Stimulated activated naive CD8-positive, alpha-beta T cell treated with anti-CD3 and anti-CD28 coated beads, Interleukin-15, amount 100 ng/mL, for 72 hours (primary cell): Measurements from ENCODE around the gene PPP1R15A.
A peak's percentile ranks its signal among the peaks of the same experiment; 100 is the strongest.
"Not testable (repeated sequence)": the region's sequence is repeated elsewhere in the genome, so short reads cannot be mapped to it uniquely, and the experiment has no call there.

Experiments
- ATAC-seq: fragments of 150-1000 bp; cut with Tn5 transposase; 2 replicates; pipeline ENCODE4 v1.10.0; 2021; ENCODE audit warnings: mild to moderate bottlenecking, moderate library complexity
- DNase-seq, 2 donors: peaks; one replicate each; pipeline ENCODE4 v3.0.0; 2021 to 2022
- H3K27ac Mint-ChIP-seq, 2 donors: one replicate each; pipeline ENCODE4 v1.8.0; 2022; ENCODE audit warnings: mild to moderate bottlenecking in 2 of 2, mixed read lengths in 2 of 2, moderate library complexity in 2 of 2
- H3K27me3 Mint-ChIP-seq: one replicate; pipeline ENCODE4 v1.8.0; 2022; ENCODE audit warnings: mixed read lengths
- H3K4me1 Mint-ChIP-seq: one replicate; pipeline ENCODE4 v1.8.0; 2022; ENCODE audit warnings: mild to moderate bottlenecking, mixed read lengths
- H3K4me3 Mint-ChIP-seq, 2 donors: one replicate each; pipeline ENCODE4 v1.8.0; 2022; ENCODE audit warnings: mild to moderate bottlenecking in 2 of 2, mixed read lengths in 2 of 2, moderate library complexity in 1 of 2
- H3K9me3 Mint-ChIP-seq, 2 donors: one replicate each; pipeline ENCODE4 v1.8.0; 2022; ENCODE audit warnings: mixed read lengths in 2 of 2

Gene PPP1R15A

GRCh38 chr19:48846659-48847058 lies 25.6 kb upstream of the PPP1R15A start:
- not testable (repeated sequence) for H3K9me3 Mint-ChIP-seq, H3K4me1 Mint-ChIP-seq, H3K27ac Mint-ChIP-seq, H3K27me3 Mint-ChIP-seq, ATAC-seq, DNase-seq, H3K4me3 Mint-ChIP-seq

GRCh38 chr19:48852292-48852691 lies 19.9 kb upstream of the PPP1R15A start:
- DNase-seq: no peak
- no peak for ATAC-seq
- Mint-ChIP-seq H3K27me3 (no peaks in the 10 kb centered on the region), H3K4me1 (no peaks in the 10 kb centered on the region), H3K9me3 (no peaks in the 10 kb centered on the region), H3K27ac (no peak overlapping the region), H3K4me3 (no peak overlapping the region)

DNA sequence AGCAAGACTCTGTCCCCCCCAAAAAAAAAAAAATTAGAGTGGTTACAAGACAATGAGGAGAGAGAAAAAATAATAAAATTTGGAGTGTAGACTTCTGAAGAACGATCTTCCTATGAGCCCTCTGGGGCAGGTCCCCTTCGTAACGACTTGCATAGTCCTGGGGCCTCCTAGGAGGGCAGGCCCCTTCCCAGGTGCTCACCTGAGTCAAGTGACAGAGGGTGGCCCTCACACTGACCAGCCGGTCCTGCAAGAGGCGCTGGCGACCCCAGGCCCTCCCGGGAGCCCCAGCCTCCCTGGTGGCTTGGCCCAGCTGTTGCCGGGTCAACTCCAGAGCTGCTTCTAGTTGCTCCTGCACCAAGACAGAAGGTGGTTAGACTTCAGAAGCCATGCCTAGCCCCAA lies 18.7 kb upstream of the PPP1R15A start:
- Mint-ChIP-seq H3K4me1 (peaks cover 2% of the 10 kb centered on the region), H3K27ac (no peak overlapping the region), H3K9me3 (no peaks in the 10 kb centered on the region), H3K4me3 (no peak overlapping the region), H3K27me3 (no peaks in the 10 kb centered on the region)
- DNase-seq: no peak
- no peak for ATAC-seq

DNA sequence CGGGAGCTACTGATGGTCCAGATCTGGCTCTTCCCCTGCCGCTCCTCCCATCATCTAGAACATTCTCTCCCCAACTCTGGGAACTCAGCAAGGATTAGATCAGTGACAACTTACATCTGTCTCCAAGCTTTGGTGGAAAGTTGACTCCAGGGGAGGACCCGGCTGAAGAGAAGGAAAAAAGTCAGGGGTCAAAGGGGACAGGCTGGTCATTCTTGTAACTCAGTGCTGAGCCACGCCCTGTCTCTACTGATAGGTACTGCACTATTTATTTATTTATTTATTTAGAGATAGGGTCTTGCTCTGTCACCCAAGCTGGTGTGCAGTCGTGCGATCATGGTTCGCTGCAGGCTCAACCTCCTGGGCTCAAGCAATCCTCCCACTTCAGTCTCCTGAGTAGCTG lies 18.1 kb upstream of the PPP1R15A start:
- Mint-ChIP-seq H3K27ac (no peak overlapping the region), H3K9me3 (no peaks in the 10 kb centered on the region), H3K4me3 (no peak overlapping the region), H3K4me1 (peaks cover 9% of the 10 kb centered on the region), H3K27me3 (no peaks in the 10 kb centered on the region)
- ATAC-seq (no peak), DNase-seq (no peak)

GRCh38 chr19:48856921-48857320 lies 15.3 kb upstream of the PPP1R15A start:
- Mint-ChIP-seq H3K27ac (no peak overlapping the region), H3K9me3 (no peaks in the 10 kb centered on the region), H3K4me1 (peaks cover 18% of the 10 kb centered on the region), H3K4me3 (no peak overlapping the region), H3K27me3 (no peaks in the 10 kb centered on the region)
- ATAC-seq (no peak), DNase-seq (no peak)

DNA sequence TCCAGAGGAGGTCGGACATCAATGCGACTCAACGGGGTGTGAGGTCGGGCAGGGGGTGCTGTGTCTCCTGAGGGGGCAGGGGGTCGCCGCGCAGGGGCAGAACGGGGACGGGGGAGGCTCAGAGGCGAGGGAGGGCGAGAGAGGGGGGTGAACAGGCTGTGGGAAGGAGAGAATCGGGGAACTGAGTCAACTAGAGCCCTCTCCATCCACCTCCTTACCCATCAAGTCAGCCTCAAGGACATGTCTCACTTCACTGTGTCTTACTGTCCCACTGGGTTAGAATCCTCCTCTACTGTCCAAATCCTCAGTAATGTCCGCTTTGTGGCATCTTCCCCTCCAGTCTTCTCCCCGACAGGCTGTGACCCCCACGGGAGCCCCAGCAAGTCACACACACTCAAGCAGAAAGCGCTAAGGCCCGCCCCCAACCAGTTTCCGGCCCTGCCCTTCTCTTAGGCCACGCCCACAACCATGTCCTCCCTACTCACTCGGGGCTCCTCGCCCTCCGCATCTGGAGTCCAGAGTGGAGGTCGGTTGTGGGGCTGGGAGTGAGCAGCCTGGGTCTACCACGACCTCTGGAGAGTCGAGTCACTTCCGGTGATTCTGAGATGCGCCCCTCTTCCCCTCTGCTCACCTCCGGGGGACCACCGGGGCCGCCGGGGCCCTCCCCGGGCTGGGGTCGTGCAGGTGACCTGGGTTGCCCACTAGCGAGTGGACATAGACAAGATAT lies 13.1 kb upstream of the PPP1R15A start:
- Mint-ChIP-seq H3K4me3 (peak overlapping the region; percentile 85 to 92), H3K4me1 (peaks cover 18% of the 10 kb centered on the region), H3K27ac (peak overlapping the region; percentile 85 to 95), H3K27me3 (no peaks in the 10 kb centered on the region), H3K9me3 (no peaks in the 10 kb centered on the region)
- ATAC-seq: peak; percentile 94
- peak; percentile 75 to 86 for DNase-seq

DNA sequence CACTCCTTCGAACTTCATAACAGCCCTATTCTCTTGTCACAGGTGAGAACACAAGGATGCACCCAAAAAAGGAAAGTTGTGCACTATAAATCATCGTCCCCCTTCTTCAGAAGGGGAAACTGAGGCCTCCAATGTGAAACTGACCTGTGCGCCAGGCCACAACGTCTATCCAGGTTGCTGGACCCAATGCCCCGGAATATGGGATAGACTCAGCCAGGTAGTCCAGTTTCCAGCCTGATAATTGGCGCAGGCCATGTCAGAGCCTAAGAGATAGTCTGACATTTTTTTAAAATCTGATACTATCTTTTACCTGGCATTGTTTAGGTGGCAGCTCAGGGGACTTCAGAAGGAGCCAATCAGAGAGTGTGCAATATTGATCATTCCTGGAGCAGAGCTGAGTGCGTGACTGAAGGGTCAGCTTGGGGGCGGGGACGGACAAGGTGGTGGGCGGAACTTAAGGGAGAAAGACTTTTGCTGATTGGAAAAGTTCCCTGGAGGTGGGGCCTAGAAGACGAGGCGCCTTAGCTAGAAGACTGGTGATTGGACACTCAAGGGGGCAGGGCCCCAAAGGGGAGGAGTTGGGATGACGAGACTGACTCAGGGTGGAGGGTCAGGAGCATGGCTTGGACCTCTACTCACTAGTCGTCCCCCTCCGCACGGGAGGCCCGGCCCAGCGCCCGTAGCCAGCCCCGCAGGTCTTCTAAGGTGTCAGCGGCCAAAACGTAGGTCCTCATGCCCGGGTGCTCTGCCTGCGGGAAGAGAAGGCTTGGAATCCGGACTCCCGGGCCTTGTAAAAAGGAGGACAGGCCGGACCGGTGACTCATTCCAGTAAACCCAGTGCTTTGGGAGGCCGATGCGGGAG lies 12.3 kb upstream of the PPP1R15A start:
- no peaks in the 10 kb centered on the region for H3K9me3 Mint-ChIP-seq
- DNase-seq (peak in 1 of 2 donors; percentile 32), ATAC-seq (no peak)
- peaks cover 18% of the 10 kb centered on the region for H3K4me1 Mint-ChIP-seq
- H3K4me3 Mint-ChIP-seq: peak overlapping the region; percentile 85 to 92
- H3K27ac Mint-ChIP-seq: peak overlapping the region in 1 of 2 donors; percentile 7
- H3K27me3 Mint-ChIP-seq: no peaks in the 10 kb centered on the region

- Mint-ChIP-seq H3K4me1 (peaks cover 18% of the 10 kb centered on the region), H3K27ac (no peak overlapping the region), H3K9me3 (no peaks in the 10 kb centered on the region), H3K27me3 (no peaks in the 10 kb centered on the region), H3K4me3 (no peak overlapping the region)
- DNase-seq (no peak), ATAC-seq (no peak)
Observed at GRCh38 chr19:48861313-48861712, 10.9 kb upstream of the PPP1R15A start.

DNA sequence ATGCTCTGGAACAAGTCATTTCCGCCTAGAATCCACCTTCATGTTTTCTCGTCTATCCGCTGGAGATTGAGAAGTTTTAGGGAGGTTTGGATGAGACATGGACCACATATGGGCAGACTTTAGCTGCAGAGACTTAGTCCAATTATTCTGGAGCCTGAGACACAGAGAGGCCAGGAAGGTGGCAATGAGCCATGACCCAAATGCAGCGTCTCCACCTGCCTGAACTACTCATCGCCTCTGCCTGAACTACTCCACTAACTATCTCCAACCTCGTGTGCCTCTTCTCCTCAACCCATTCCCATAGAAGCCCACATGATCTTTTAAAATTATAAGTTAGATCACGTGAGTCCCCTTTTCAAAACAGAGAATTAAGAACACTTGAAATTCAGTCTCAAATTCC lies 9.4 kb upstream of the PPP1R15A start:
- Mint-ChIP-seq H3K27ac (no peak overlapping the region), H3K4me3 (no peak overlapping the region), H3K4me1 (peaks cover 23% of the 10 kb centered on the region), H3K9me3 (no peaks in the 10 kb centered on the region), H3K27me3 (no peaks in the 10 kb centered on the region)
- no peak for ATAC-seq
- no peak for DNase-seq

- Mint-ChIP-seq H3K9me3 (no peaks in the 10 kb centered on the region), H3K27ac (no peak overlapping the region), H3K4me1 (peaks cover 16% of the 10 kb centered on the region), H3K4me3 (no peak overlapping the region), H3K27me3 (no peaks in the 10 kb centered on the region)
- DNase-seq (no peak), ATAC-seq (no peak)
Observed at GRCh38 chr19:48866692-48867091, 5.5 kb upstream of the PPP1R15A start.

GRCh38 chr19:48867123-48867745 lies 5.0 kb upstream of the PPP1R15A start:
- ATAC-seq (no peak), DNase-seq (no peak)
- H3K4me3 Mint-ChIP-seq: no peak overlapping the region
- H3K27me3 Mint-ChIP-seq: no peaks in the 10 kb centered on the region
- H3K4me1 Mint-ChIP-seq: peaks cover 18% of the 10 kb centered on the region
- H3K27ac Mint-ChIP-seq: no peak overlapping the region
- no peaks in the 10 kb centered on the region for H3K9me3 Mint-ChIP-seq

DNA sequence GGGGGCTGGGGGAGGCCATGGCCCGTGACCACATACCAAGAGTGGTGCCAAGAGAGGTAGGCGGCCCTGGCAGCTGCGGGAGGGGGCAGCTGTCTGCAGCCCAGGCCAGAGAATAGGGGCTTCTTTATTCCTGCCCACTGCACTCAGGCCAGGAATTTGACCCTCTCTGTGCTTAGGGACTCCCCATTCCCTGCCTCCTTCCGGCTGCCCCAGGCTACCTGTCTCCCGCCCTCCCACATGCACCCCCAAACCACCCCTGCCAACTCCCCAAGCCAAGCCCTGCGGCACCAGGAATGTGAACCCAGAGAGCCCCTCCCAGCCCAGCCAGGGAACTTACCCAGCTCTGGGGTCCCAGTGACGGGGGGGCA lies 4.5 kb upstream of the PPP1R15A start:
- Mint-ChIP-seq H3K9me3 (no peaks in the 10 kb centered on the region), H3K27me3 (no peaks in the 10 kb centered on the region), H3K4me1 (peaks cover 20% of the 10 kb centered on the region), H3K27ac (peak overlapping the region in 1 of 2 donors; percentile 35), H3K4me3 (no peak overlapping the region)
- no peak for ATAC-seq
- no peak for DNase-seq

DNA sequence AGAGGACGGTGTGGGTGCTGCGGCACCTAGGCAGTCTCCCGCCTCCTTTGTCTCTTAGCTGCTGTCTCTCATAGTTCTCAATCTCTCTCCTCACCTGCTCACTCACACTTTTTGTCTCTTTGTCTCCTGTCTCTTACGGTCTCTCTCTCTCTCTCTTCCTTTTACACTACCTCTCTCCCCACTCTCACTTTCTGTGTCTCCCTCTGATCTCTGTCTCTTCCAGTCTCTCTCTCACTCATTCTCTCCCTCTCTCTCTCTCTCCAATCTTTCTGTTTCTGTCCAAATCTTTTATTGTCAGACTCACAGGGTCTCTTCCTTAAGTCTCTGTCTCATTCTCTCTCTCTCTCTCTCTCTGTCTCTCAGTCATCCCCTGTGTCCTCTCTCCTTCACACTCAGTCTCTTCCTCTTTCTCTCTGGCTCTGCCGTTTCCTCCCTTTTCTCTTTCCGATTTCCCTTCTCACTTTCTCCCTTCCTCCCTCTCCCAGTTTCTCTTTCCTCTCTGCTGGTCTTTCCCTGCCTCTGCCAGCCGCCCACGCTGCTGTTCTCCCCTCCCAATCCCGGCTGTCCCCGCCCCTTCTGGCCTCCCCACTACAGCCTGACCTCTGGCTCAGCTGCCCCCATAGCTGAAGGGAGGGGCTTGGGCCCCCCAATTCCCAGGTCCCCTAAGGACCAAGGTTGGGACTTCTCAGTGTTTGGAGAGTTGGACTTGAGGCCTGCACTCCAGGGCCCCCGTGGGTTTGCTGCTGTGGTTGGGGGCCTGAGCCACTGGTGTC lies 3.9 kb upstream of the PPP1R15A start, which contains the start of gene PLEKHA4:
TSS of gene PLEKHA4 (minus strand) at position 504 of the 773 bp plus-strand sequence. CDS start 997 bp downstream, outside the sequence.
- Mint-ChIP-seq H3K9me3 (no peaks in the 10 kb centered on the region), H3K27me3 (no peaks in the 10 kb centered on the region), H3K27ac (peak within 1 kb of the TSS in 1 of 2 donors; percentile 35), H3K4me3 (peak within 1 kb of the TSS in 1 of 2 donors; percentile 0), H3K4me1 (peaks cover 22% of the 10 kb centered on the region)
- ATAC-seq (no peak), DNase-seq (no peak)

GRCh38 chr19:48870048-48870447 lies 2.2 kb upstream of the PPP1R15A start:
- no peak for DNase-seq
- Mint-ChIP-seq H3K27me3 (no peaks in the 10 kb centered on the region), H3K9me3 (no peaks in the 10 kb centered on the region), H3K4me3 (no peak overlapping the region), H3K27ac (no peak overlapping the region), H3K4me1 (peaks cover 38% of the 10 kb centered on the region)
- no peak for ATAC-seq

- ATAC-seq, H3K27me3 Mint-ChIP-seq, H3K9me3 Mint-ChIP-seq, DNase-seq: not testable (repeated sequence)
- H3K4me1 Mint-ChIP-seq: peaks cover 54% of the 10 kb centered on the region
- H3K4me3 Mint-ChIP-seq: peak overlapping the region; percentile 96
- H3K27ac Mint-ChIP-seq: peak overlapping the region; percentile 100
Observed at GRCh38 chr19:48871471-48872181, 595 bp upstream of the PPP1R15A start.
